H7 (cell line): ENCODE results near the gene DCTPP1. TPM values are rescaled to one million over a fixed set of nuclear protein-coding genes. Genes with fewer than 3 reads are reported as not detected.
"Not testable (repeated sequence)": the region's sequence is repeated elsewhere in the genome, so short reads cannot be mapped to it uniquely, and the experiment has no call there.

Experiments
- DNase-seq: peaks from one replicate; pipeline ENCODE4 v3.0.0; 2012
- H3K27me3 ChIP-seq: 2 replicates; pipeline ENCODE4 v1.6.0; 2011; ENCODE audit warnings: mild to moderate bottlenecking, low read length; ENCODE audit not compliant: control insufficient read depth, insufficient read depth
- H3K36me3 ChIP-seq: replicated peaks from 2 replicates; pipeline ENCODE4 v1.5.1; 2011; ENCODE audit warnings: low read length; ENCODE audit not compliant: control insufficient read depth, insufficient read depth
- H3K4me3 ChIP-seq: 2 replicates; pipeline ENCODE4 v1.5.1; 2011; ENCODE audit warnings: low read depth, mild to moderate bottlenecking, control low read depth, low read length, moderate library complexity; ENCODE audit not compliant: insufficient read depth
- total RNA-seq: library from RNA; depleted of rRNA; stranded (reverse); fragments of >200 nt; shearing (Covaris generic); gene quantifications from 2 replicates; pipeline ENCODE4 v1.2.3, GENCODE V29; 2014

DCTPP1 gene
- total RNA-seq, 1 experiment from 2014 or later = 74.2 TPM

- no peak for DNase-seq
- no peak overlapping the region for H3K4me3 ChIP-seq
- H3K36me3 ChIP-seq = no peaks in the 10 kb centered on the region
- no peaks in the 10 kb centered on the region for H3K27me3 ChIP-seq
Observed at GRCh38 chr16:30457743-30458560, 28.1 kb upstream of the DCTPP1 start.

GRCh38 chr16:30457256-30457655 lies 27.4 kb upstream of the DCTPP1 start:
- no peaks in the 10 kb centered on the region for H3K27me3 ChIP-seq
- no peak overlapping the region for H3K4me3 ChIP-seq
- no peak for DNase-seq
- H3K36me3 ChIP-seq = no peaks in the 10 kb centered on the region

- no peaks in the 10 kb centered on the region for H3K27me3 ChIP-seq
- no peak overlapping the region for H3K4me3 ChIP-seq
- no peaks in the 10 kb centered on the region for H3K36me3 ChIP-seq
- DNase-seq = no peak
Observed at GRCh38 chr16:30456302-30456701, 26.5 kb upstream of the DCTPP1 start.

- H3K27me3 ChIP-seq, H3K4me3 ChIP-seq, DNase-seq, H3K36me3 ChIP-seq: not testable (repeated sequence)
Observed at GRCh38 chr16:30452709-30453580, 23.1 kb upstream of the DCTPP1 start.

GRCh38 chr16:30449116-30449435 lies 19.2 kb upstream of the DCTPP1 start:
- Histone ChIP-seq H3K36me3 (no peaks in the 10 kb centered on the region), H3K4me3 (no peak overlapping the region), H3K27me3 (no peaks in the 10 kb centered on the region)
- no peak for DNase-seq

GRCh38 chr16:30447512-30448226 lies 17.8 kb upstream of the DCTPP1 start:
- no peak for DNase-seq
- Histone ChIP-seq H3K4me3 (no peak overlapping the region), H3K27me3 (no peaks in the 10 kb centered on the region), H3K36me3 (no peaks in the 10 kb centered on the region)

GRCh38 chr16:30446203-30446595 lies 16.4 kb upstream of the DCTPP1 start:
- Histone ChIP-seq H3K27me3 (no peaks in the 10 kb centered on the region), H3K4me3 (peak overlapping the region; percentile 77), H3K36me3 (no peaks in the 10 kb centered on the region)
- DNase-seq = no peak

- DNase-seq = peak; percentile 95
- H3K36me3 ChIP-seq = no peaks in the 10 kb centered on the region
- no peaks in the 10 kb centered on the region for H3K27me3 ChIP-seq
- peak within 1 kb of the TSS; percentile 77 for H3K4me3 ChIP-seq
Observed at GRCh38 chr16:30445408-30446202, 15.8 kb upstream of the DCTPP1 start, which contains the start of gene SEPHS2. Gene SEPHS2, minus strand, starts transcription at chr16:30445874. Its CDS starts 147 bp downstream, at chr16:30445727.

GRCh38 chr16:30445149-30445407 lies 15.2 kb upstream of the DCTPP1 start:
- Histone ChIP-seq H3K4me3 (peak overlapping the region; percentile 77), H3K27me3 (no peaks in the 10 kb centered on the region), H3K36me3 (no peaks in the 10 kb centered on the region)
- DNase-seq = no peak

- DNase-seq = no peak
- Histone ChIP-seq H3K4me3 (peak overlapping the region; percentile 77), H3K27me3 (no peaks in the 10 kb centered on the region), H3K36me3 (no peaks in the 10 kb centered on the region)
Observed at GRCh38 chr16:30444231-30445148, 14.7 kb upstream of the DCTPP1 start.

- DNase-seq = no peak
- Histone ChIP-seq H3K36me3 (no peaks in the 10 kb centered on the region), H3K27me3 (no peaks in the 10 kb centered on the region), H3K4me3 (no peak overlapping the region)
Observed at GRCh38 chr16:30443631-30444030, 13.8 kb upstream of the DCTPP1 start.

GRCh38 chr16:30439720-30440348 lies 10.0 kb upstream of the DCTPP1 start:
- DNase-seq = no peak
- Histone ChIP-seq H3K36me3 (no peaks in the 10 kb centered on the region), H3K27me3 (no peaks in the 10 kb centered on the region), H3K4me3 (no peak overlapping the region)

GRCh38 chr16:30438835-30439234 lies 9.0 kb upstream of the DCTPP1 start:
- no peaks in the 10 kb centered on the region for H3K36me3 ChIP-seq
- H3K27me3 ChIP-seq = no peaks in the 10 kb centered on the region
- no peak overlapping the region for H3K4me3 ChIP-seq
- no peak for DNase-seq
